Left ventricle myocardium inferior (tissue), 1 donor: ENCODE measurements around the gene CMTM5. TPM values are rescaled to one million over a fixed set of nuclear protein-coding genes. Genes with fewer than 3 reads are reported as not detected.
"Not testable (repeated sequence)": the region's sequence is repeated elsewhere in the genome, so short reads cannot be mapped to it uniquely, and the experiment has no call there.

Experiments used
- DNase-seq: peaks from one replicate; pipeline ENCODE4 v3.0.0-alpha.2; 2020
- H3K27ac ChIP-seq: fragments of 200-600 bp; replicated peaks from 2 replicates; pipeline ENCODE4 v1.8.0; 2021
- H3K27me3 ChIP-seq: fragments of 200-600 bp; 2 replicates; pipeline ENCODE4 v1.8.0; 2021; ENCODE audit warnings: low read depth
- H3K36me3 ChIP-seq: fragments of 200-600 bp; 2 replicates; pipeline ENCODE4 v1.8.0; 2021
- H3K4me1 ChIP-seq: fragments of 200-600 bp; 2 replicates; pipeline ENCODE4 v1.8.0; 2021
- H3K4me3 ChIP-seq: fragments of 200-600 bp; 2 replicates; pipeline ENCODE4 v1.8.0; 2021; ENCODE audit warnings: mild to moderate bottlenecking, moderate library complexity
- H3K9me3 ChIP-seq: fragments of 200-600 bp; replicated peaks from 2 replicates; pipeline ENCODE4 v1.8.0; 2021
- CTCF ChIP-seq: fragments of 200-600 bp; IDR thresholded peaks from 2 replicates; pipeline ENCODE4 v1.8.0; 2021; ENCODE audit warnings: antibody characterized with exemption, mild to moderate bottlenecking, borderline replicate concordance
- intact Hi-C: fragments of 100-400 bp; cut with micrococcal nuclease; formaldehyde crosslinking; loops from one replicate; pipeline ENCODE4 v1.11.0; 2022
- total RNA-seq: library from RNA; stranded (reverse); fragmentation: NEBNext Ultra II Directional; extraction: Animal tissue kit (Norgen Biotek cat#: 25700); gene quantifications from one replicate; pipeline ENCODE4 v1.2.1, GENCODE V29; 2021
- donor health status: DM: no; HTN: yes; CAD: no; lungs with severe emphysema.

Gene CMTM5
- total RNA-seq, 1 donor from 2014 or later: 1.0 TPM

- H3K4me1 ChIP-seq: peaks cover 17% of the 10 kb centered on the region
- no peak for TF ChIP-seq CTCF
- H3K4me3 ChIP-seq: no peak overlapping the region
- H3K9me3 ChIP-seq: no peaks in the 10 kb centered on the region
- H3K36me3 ChIP-seq: peaks cover 89% of the 10 kb centered on the region
- H3K27ac ChIP-seq: peak overlapping the region; percentile 40
- H3K27me3 ChIP-seq: peaks cover 13% of the 10 kb centered on the region
- intact Hi-C loops: no loop called here
- DNase-seq: no peak
Observed at GRCh38 chr14:23388996-23389395, 12.2 kb downstream of the CMTM5 start.

- Histone ChIP-seq H3K4me3 (no peak overlapping the region), H3K9me3 (no peaks in the 10 kb centered on the region), H3K27me3 (peaks cover 13% of the 10 kb centered on the region), H3K4me1 (peaks cover 17% of the 10 kb centered on the region), H3K36me3 (peaks cover 89% of the 10 kb centered on the region), H3K27ac (peak overlapping the region; percentile 40)
- no peak for DNase-seq
- TF ChIP-seq CTCF: no peak
- intact Hi-C loops: no loop called here
Observed at GRCh38 chr14:23389396-23389795, 12.6 kb downstream of the CMTM5 start.

GRCh38 chr14:23389871-23390270 lies 13.0 kb downstream of the CMTM5 start:
- Histone ChIP-seq H3K27ac (peak overlapping the region; percentile 40), H3K36me3 (peaks cover 85% of the 10 kb centered on the region), H3K27me3 (peaks cover 13% of the 10 kb centered on the region), H3K4me1 (peaks cover 17% of the 10 kb centered on the region)
- DNase-seq, H3K4me3 ChIP-seq, H3K9me3 ChIP-seq, intact Hi-C loops: not testable (repeated sequence)

GRCh38 chr14:23392613-23393012 lies 15.8 kb downstream of the CMTM5 start:
- Histone ChIP-seq H3K9me3 (no peaks in the 10 kb centered on the region), H3K36me3 (peaks cover 73% of the 10 kb centered on the region), H3K27ac (peak overlapping the region; percentile 60), H3K27me3 (peaks cover 13% of the 10 kb centered on the region), H3K4me1 (peaks cover 28% of the 10 kb centered on the region), H3K4me3 (no peak overlapping the region)
- no peak for TF ChIP-seq CTCF
- no peak for DNase-seq
- intact Hi-C loops: no loop called here

DNA sequence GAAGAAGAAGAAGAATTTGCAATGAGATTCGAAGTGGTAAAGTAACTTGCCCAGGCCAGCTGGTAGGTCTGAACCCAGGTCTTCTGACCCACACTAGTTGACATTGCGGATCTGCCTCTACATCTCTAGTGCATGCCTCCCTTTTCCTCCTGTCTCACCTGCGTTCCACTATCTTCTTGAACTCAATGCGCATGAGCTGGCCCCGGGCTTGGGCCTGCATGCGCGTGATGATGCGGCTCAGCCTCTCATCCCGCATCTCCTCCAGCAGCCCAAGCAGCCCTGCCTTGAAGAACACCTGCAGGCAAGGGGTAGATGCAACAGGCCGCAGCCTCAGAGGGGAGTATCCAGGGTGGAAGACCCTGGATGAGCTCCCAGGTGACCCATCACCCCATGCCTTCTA lies 19.3 kb downstream of the CMTM5 start:
- Histone ChIP-seq H3K9me3 (no peaks in the 10 kb centered on the region), H3K27ac (peak overlapping the region; percentile 5), H3K36me3 (peaks cover 66% of the 10 kb centered on the region), H3K4me1 (peaks cover 43% of the 10 kb centered on the region), H3K4me3 (no peak overlapping the region), H3K27me3 (no peaks in the 10 kb centered on the region)
- intact Hi-C loops: no loop called here
- DNase-seq: peak; percentile 13
- no peak for TF ChIP-seq CTCF

- peaks cover 50% of the 10 kb centered on the region for H3K4me1 ChIP-seq
- no peaks in the 10 kb centered on the region for H3K9me3 ChIP-seq
- no peaks in the 10 kb centered on the region for H3K27me3 ChIP-seq
- peak overlapping the region; percentile 27 for H3K27ac ChIP-seq
- H3K4me3 ChIP-seq: peak overlapping the region; percentile 15
- intact Hi-C loops: no loop called here
- H3K36me3 ChIP-seq: peaks cover 67% of the 10 kb centered on the region
- no peak for TF ChIP-seq CTCF
- no peak for DNase-seq
Observed at GRCh38 chr14:23396781-23397407, 20.0 kb downstream of the CMTM5 start.
